Cortex of kidney (tissue), 1 donor: Measurements from ENCODE around the gene PSMD3.
"Not testable (repeated sequence)": the region's sequence is repeated elsewhere in the genome, so short reads cannot be mapped to it uniquely, and the experiment has no call there.

ENCODE experiments used
- DNase-seq: peaks from one replicate; lab custom pipeline; 2025; lab: John Stamatoyannopoulos, UW

The PSMD3 gene

GRCh38 chr17:39997543-39997942, 16.9 kb downstream of the PSMD3 start:
- DNase-seq: no peak

GRCh38 chr17:39999067-39999466, 18.5 kb downstream of the PSMD3 start:
- DNase-seq: no peak

GRCh38 chr17:40000161-40000560, 19.6 kb downstream of the PSMD3 start:
- DNase-seq: no peak

GRCh38 chr17:40001335-40001734, 20.7 kb downstream of the PSMD3 start:
- DNase-seq: not testable (repeated sequence)

- DNase-seq: no peak
These were observed 23.5 kb downstream of the PSMD3 start for GRCh38 chr17:40004072-40004471.

GRCh38 chr17:40004712-40005111, 24.1 kb downstream of the PSMD3 start:
- DNase-seq: no peak

- DNase-seq: no peak
These were observed 24.9 kb downstream of the PSMD3 start for GRCh38 chr17:40005520-40005919.

- DNase-seq: not testable (repeated sequence)
These were observed 30.4 kb downstream of the PSMD3 start for GRCh38 chr17:40010946-40011500.

- DNase-seq: not testable (repeated sequence)
These were observed 31.5 kb downstream of the PSMD3 start for GRCh38 chr17:40012017-40012647.

GRCh38 chr17:40014375-40014980, 33.9 kb downstream of the PSMD3 start:
- DNase-seq: no peak

GRCh38 chr17:40015005-40015997, 34.7 kb downstream of the PSMD3 start, which contains the start of gene CSF3:
Gene CSF3 (plus strand): TSS chr17:40015440. CDS start chr17:40015475, 35 bp downstream.
- DNase-seq: no peak

- DNase-seq: no peak
These were observed 35.7 kb downstream of the PSMD3 start for GRCh38 chr17:40015998-40016985.

- DNase-seq: no peak
These were observed 36.9 kb downstream of the PSMD3 start for GRCh38 chr17:40017422-40018080.

GRCh38 chr17:40018211-40019121, 37.9 kb downstream of the PSMD3 start:
- no peak for DNase-seq

- DNase-seq: no peak
These were observed 38.8 kb downstream of the PSMD3 start for GRCh38 chr17:40019140-40019991.

GRCh38 chr17:40020146-40020545, 39.5 kb downstream of the PSMD3 start:
- no peak for DNase-seq

- DNase-seq: no peak
These were observed 40.9 kb downstream of the PSMD3 start for GRCh38 chr17:40021451-40021971.

- DNase-seq: no peak
These were observed 41.9 kb downstream of the PSMD3 start for GRCh38 chr17:40022497-40022896.
